Subcutaneous abdominal adipose tissue (tissue), 5 donors: ENCODE results near the gene RABGAP1L.
"Not testable (repeated sequence)": the region's sequence is repeated elsewhere in the genome, so short reads cannot be mapped to it uniquely, and the experiment has no call there.

ENCODE experiments used
- H3K27ac ChIP-seq: one replicate; pipeline ENCODE4 v1.7.0; 2013; ENCODE audit warnings: low read depth, mild to moderate bottlenecking, inconsistent platforms, low read length, moderate library complexity
- H3K27me3 ChIP-seq, 5 donors: one replicate each; pipeline ENCODE4 v1.7.0; 2013; ENCODE audit warnings: low read length in 5 of 5, inconsistent platforms in 1 of 5; ENCODE audit not compliant: control insufficient read depth in 5 of 5, insufficient read depth in 4 of 5
- H3K36me3 ChIP-seq, 5 donors: one replicate each; pipeline ENCODE4 v1.7.0; 2013; ENCODE audit warnings: low read length in 5 of 5; ENCODE audit not compliant: control insufficient read depth in 5 of 5, insufficient read depth in 5 of 5
- H3K4me1 ChIP-seq, 5 donors: one replicate each; pipeline ENCODE4 v1.7.0; 2013; ENCODE audit warnings: low read length in 5 of 5, mild to moderate bottlenecking in 3 of 5, moderate library complexity in 1 of 5; ENCODE audit not compliant: control insufficient read depth in 5 of 5, insufficient read depth in 5 of 5
- H3K4me3 ChIP-seq, 5 donors: one replicate each; pipeline ENCODE4 v1.7.0; 2013; ENCODE audit warnings: low read length in 5 of 5, low read depth in 1 of 5
- H3K9ac ChIP-seq, 5 donors: one replicate each; pipeline ENCODE4 v1.7.0; 2013; ENCODE audit warnings: low read length in 5 of 5, mild to moderate bottlenecking in 4 of 5, moderate library complexity in 3 of 5
- H3K9me3 ChIP-seq, 5 donors: one replicate each; pipeline ENCODE4 v1.7.0; 2013; ENCODE audit warnings: low read length in 5 of 5; ENCODE audit not compliant: control insufficient read depth in 5 of 5
- donor health status: healthy.
- donor health status: healthy.
- donor health status: healthy.
- donor health status: healthy.
- donor health status: healthy.

RABGAP1L gene

DNA sequence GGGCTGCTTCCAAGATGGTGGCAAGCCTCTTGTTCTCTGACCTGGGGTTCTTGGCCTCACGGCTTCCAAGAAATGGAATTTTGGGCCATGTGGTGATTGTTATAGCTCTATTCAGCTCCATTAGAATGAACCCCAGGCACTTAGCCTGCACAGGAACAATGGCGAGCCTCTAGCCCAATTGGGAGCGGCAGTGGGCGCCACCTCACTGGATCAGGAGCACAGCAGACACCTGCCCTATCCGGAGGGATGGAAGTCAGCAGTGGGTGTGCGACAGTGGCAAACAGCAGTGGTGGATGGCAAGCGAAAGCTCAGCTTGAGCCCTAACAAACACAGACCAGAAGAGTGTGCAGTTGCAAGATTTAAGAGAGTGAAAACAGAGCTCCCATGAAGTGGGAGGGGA, 519.3 kb downstream of the RABGAP1L start:
- H3K4me3 ChIP-seq, result no peak overlapping the region
- H3K36me3 ChIP-seq, result no peaks in the 10 kb centered on the region
- no peak overlapping the region for H3K9ac ChIP-seq
- no peak overlapping the region for H3K27ac ChIP-seq
- H3K27me3 ChIP-seq, result no peaks in the 10 kb centered on the region
- H3K9me3 ChIP-seq, result no peaks in the 10 kb centered on the region
- no peaks in the 10 kb centered on the region for H3K4me1 ChIP-seq

DNA sequence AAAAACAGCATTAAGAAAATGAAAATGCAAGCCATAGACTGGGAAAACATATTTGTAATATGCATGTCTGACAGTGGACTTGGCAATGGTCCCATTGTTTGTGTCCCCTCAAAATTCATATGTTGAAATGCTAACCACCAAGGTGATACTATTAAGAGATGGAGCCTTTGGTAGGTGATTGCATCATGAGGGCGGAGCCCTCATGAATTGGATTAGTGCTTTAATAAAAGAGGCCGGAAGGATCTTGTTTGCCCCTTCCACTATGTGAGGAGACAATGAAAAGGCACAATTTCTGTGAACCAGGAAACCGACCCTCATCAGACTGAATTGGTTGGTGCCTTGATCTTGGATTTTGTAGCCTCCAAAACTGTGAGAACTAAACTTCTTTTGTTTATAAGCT, 520.8 kb downstream of the RABGAP1L start:
- H3K27ac ChIP-seq, result no peak overlapping the region
- no peak overlapping the region for H3K4me3 ChIP-seq
- H3K9ac ChIP-seq, result no peak overlapping the region
- H3K27me3 ChIP-seq, result no peaks in the 10 kb centered on the region
- H3K9me3 ChIP-seq, result no peaks in the 10 kb centered on the region
- H3K4me1 ChIP-seq, result no peaks in the 10 kb centered on the region
- H3K36me3 ChIP-seq, result peaks cover 0 to 3% (median 0%) of the 10 kb centered on the region in 5 donors

DNA sequence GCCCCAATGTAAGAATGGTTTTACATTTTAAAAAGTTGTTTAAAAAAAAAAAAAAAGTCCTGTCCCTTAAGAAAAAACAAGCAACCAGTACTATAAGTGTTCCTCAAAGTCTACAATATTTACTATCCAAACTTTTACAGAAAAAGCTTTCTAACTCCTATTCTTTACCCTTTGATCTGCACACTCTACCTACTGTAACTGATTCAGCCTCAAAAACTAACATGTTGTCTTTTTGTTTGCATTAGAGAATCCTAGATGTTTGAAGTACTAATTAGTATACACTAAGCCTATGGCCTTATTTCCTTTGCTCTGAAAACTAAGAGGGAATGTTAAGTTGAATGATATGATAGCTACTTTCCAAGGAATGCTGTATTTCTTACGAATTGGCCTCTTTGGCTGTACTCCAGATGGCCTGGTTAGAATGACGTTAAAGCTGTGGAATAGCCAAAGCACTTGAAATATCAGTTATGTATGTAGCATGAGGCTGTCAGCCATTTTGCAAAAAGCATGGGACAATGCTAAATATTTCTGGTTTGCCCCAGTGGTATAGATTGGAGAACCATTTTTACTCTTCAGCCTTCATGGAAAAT, 523.2 kb downstream of the RABGAP1L start:
- no peaks in the 10 kb centered on the region for H3K27me3 ChIP-seq
- H3K27ac ChIP-seq, result no peak overlapping the region
- H3K9ac ChIP-seq, result no peak overlapping the region
- peaks cover 0 to 6% (median 0%) of the 10 kb centered on the region in 5 donors for H3K36me3 ChIP-seq
- H3K9me3 ChIP-seq, result no peaks in the 10 kb centered on the region
- H3K4me1 ChIP-seq, result no peaks in the 10 kb centered on the region
- no peak overlapping the region for H3K4me3 ChIP-seq

DNA sequence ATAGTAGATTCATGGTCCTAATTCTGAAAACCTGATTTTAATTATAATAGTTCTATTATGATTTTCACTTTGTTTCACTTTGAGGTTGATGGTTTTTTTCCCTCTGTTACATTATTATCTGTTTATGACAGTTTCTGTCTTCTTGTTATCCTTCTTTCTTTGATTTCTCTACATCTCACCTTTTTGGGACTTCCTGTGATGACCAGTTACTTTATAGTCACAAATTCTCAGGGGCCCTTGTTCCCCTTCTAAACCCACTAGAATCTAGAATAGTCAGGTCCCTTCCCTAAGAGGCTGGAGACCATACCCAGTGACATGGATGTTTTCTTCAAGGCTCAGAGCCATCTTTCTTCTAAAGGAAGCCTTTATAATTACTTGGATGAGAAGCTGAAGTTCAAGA, 526.9 kb downstream of the RABGAP1L start:
- H3K4me3 ChIP-seq, result no peak overlapping the region
- H3K36me3 ChIP-seq, result peaks cover 0 to 6% (median 0%) of the 10 kb centered on the region in 5 donors
- H3K9me3 ChIP-seq, result no peaks in the 10 kb centered on the region
- H3K27ac ChIP-seq, result no peak overlapping the region
- no peaks in the 10 kb centered on the region for H3K27me3 ChIP-seq
- no peak overlapping the region for H3K9ac ChIP-seq
- H3K4me1 ChIP-seq, result no peaks in the 10 kb centered on the region

DNA sequence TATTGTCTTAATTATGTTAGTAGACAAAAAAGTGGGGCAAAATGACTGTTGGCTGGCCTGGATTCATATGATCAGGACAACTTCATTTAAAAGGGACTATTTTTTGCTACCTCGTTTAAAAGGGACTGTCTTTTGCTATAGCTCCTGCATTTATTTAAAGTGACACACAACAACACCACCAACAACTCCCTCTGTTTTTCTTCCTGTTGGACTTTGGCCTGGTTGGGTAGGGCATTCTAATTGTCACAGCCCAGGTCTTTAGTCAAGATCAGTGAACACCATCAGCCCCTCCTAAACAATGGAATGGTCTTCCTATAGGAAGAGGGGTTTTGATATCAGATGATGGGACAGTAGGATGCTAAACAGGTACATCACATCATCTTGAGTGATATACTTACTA, 530.2 kb downstream of the RABGAP1L start:
- H3K4me1 ChIP-seq, result no peaks in the 10 kb centered on the region
- H3K27ac ChIP-seq, result no peak overlapping the region
- H3K27me3 ChIP-seq, result no peaks in the 10 kb centered on the region
- peaks cover 0 to 2% (median 0%) of the 10 kb centered on the region in 5 donors for H3K36me3 ChIP-seq
- no peak overlapping the region for H3K9ac ChIP-seq
- H3K9me3 ChIP-seq, result no peaks in the 10 kb centered on the region
- H3K4me3 ChIP-seq, result no peak overlapping the region

DNA sequence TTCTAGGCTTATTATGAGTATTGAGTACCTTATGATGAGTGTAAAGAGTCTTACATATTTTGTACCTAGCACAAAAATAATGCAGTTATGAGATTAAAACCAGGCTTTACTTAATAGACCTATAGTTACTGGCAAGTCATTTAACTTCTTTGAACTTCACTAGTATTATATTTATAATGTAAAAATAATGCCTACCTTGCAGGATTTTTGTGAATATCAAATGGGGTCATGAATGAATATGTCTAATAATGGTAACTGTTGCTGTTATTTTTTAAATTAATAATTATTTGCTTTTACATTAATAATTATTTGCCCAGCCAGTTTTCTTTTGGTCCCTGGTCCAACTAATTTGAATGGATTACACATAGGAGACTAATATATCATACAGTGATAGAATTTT, 530.9 kb downstream of the RABGAP1L start:
- Histone ChIP-seq H3K4me1 (no peaks in the 10 kb centered on the region), H3K4me3 (no peak overlapping the region), H3K9me3 (no peaks in the 10 kb centered on the region), H3K9ac (no peak overlapping the region), H3K36me3 (peaks cover 0 to 2% (median 0%) of the 10 kb centered on the region in 5 donors), H3K27me3 (no peaks in the 10 kb centered on the region), H3K27ac (no peak overlapping the region)

DNA sequence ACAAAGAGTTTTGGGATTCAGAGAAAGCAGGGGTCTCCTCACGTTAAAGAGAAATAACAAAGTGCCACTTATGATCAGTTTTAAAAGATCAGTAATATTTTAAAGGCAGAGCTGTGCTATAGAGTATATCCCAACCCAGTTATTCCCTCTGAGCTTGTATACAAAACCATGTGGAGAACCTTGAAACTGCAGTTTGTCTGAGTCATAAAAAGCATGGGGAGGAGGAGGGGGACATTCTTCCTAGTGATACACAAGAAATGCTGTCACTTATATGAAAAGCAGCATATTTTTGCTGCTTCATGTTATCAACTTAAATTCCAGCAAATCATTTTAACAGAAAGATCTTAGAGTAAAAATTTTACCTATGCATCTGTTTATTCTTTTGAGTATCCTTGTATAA, 533.0 kb downstream of the RABGAP1L start:
- Histone ChIP-seq H3K4me1 (no peaks in the 10 kb centered on the region), H3K9me3 (no peaks in the 10 kb centered on the region), H3K36me3 (no peaks in the 10 kb centered on the region), H3K27me3 (no peaks in the 10 kb centered on the region), H3K4me3 (no peak overlapping the region), H3K9ac (no peak overlapping the region), H3K27ac (no peak overlapping the region)

DNA sequence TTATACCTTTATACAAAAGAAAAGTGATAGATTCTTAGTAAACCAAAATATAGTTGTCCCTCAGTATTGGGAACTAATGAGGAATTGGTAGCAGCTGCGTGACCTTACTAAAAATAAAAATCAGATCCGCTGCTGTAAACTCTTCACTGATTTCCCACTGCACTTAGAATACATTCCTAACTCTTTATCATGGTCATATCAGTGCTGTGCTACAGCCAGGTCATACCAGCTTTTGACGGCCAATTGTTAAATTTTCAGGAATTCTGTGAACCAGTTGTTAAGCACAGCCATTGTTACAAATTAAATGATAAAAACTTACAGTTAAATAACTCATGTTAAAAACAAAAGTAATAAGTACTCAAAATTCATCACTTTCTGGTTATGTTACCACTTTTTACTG, 533.8 kb downstream of the RABGAP1L start:
- Histone ChIP-seq H3K27me3 (no peaks in the 10 kb centered on the region), H3K36me3 (no peaks in the 10 kb centered on the region), H3K9me3 (no peaks in the 10 kb centered on the region), H3K4me1 (no peaks in the 10 kb centered on the region), H3K9ac (no peak overlapping the region), H3K4me3 (no peak overlapping the region), H3K27ac (no peak overlapping the region)

DNA sequence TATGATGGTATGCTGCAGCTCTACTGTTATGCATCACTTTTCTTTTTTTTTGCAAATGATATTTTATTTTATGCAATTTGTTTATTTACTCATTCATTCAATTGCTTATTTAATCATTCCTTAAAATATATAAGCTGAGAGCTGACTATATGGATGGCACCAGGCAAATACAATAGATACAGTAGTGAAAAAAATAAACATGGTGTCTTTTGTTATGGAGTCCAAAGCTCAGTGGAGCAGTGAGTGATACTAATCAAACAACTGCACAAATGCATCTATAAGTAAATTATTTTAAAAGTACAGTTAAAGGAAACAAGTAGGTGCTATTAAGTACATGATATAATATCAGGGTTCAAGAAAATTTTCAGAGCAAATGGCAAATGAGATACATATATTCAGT, 534.2 kb downstream of the RABGAP1L start:
- H3K9ac ChIP-seq, H3K9me3 ChIP-seq, H3K4me3 ChIP-seq, H3K27ac ChIP-seq, H3K4me1 ChIP-seq, H3K27me3 ChIP-seq, H3K36me3 ChIP-seq: not testable (repeated sequence)

DNA sequence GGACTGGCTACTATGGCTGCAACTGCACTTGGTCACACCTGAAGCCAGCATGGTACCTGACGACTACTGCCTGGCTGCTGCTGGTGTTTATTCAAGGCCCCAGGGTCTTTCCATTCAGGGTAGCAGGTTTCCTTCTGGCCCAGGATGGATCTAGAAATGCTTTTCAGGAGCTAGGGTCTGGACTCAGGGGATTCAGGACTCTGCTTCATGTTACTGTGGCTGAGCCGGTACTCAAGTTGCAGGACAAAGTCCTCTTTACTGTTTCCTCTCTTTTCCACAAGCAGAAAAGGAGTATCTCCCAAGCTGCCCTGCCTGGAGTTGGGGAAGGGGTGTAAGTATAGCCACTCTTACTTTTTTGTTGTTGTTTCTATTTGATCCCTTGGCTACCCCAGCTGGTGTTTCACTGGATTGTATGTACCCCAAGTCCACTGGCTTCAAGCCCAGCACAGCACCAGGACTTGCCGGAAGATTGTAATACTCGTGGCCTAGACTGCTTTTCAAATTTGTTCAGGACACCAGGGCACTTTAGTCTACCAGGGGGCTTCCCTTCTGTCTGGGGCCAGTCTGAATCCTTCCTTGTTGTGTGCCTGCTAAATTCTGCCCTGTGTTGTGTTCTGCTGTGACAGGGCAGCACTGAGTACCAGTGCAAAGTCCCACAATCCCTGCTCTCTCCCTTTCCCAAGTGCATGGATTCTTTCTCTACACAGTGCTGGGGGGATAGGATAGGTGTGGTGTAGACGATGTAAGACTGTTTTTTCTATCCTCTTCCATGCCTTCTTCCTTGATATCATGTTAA, 536.9 kb downstream of the RABGAP1L start:
- no peaks in the 10 kb centered on the region for H3K36me3 ChIP-seq
- no peak overlapping the region for H3K9ac ChIP-seq
- no peaks in the 10 kb centered on the region for H3K4me1 ChIP-seq
- H3K9me3 ChIP-seq, result no peaks in the 10 kb centered on the region
- H3K4me3 ChIP-seq, result no peak overlapping the region
- H3K27me3 ChIP-seq, result no peaks in the 10 kb centered on the region
- no peak overlapping the region for H3K27ac ChIP-seq
